ENCODE results near the gene RAP2C. TPM values are rescaled to one million over a fixed set of nuclear protein-coding genes. Genes with fewer than 3 reads are reported as not detected.

Gene RAP2C
- polyA plus RNA-seq, 1 donor (not counting 4 experiments of a cell fraction or from before 2014, with no cell fraction given): 15.1 TPM

DNA sequence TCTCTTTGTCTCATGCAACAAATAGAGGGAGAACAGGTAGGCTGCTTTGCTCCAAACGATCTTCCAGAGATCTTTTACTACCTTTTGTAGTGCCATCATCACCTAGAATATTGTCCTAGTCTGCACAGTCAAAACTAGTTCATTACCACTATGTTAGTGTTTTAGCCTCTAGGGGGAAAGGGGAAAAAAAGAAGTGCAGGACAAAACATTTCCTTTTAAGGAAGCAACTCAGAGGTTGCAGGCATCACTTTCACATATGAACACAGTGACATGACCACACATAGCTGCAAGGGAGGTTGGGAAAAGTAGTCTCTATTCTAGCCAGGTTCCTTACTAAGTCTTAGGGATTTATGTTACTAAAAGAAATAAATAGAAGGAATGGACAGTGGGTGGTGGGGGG lies 39.3 kb upstream of the RAP2C start:
- H2AFZ ChIP-seq (ENCODE audit: control insufficient read depth, low read length): no peak overlapping the region
- H3K4me3 ChIP-seq (ENCODE audit: control insufficient read depth in 2 of 3, extremely low read depth in 1 of 3, insufficient read depth in 2 of 3, low read depth in 1 of 3, low read length in 3 of 3): no peak overlapping the region
- FAIRE-seq: no peak
- H3K36me3 ChIP-seq (ENCODE audit: control insufficient read depth in 2 of 2, extremely low read depth in 1 of 2, insufficient read depth in 2 of 2, low read length in 2 of 2): no peaks in the 10 kb centered on the region
- TF ChIP-seq, protein P1, sequence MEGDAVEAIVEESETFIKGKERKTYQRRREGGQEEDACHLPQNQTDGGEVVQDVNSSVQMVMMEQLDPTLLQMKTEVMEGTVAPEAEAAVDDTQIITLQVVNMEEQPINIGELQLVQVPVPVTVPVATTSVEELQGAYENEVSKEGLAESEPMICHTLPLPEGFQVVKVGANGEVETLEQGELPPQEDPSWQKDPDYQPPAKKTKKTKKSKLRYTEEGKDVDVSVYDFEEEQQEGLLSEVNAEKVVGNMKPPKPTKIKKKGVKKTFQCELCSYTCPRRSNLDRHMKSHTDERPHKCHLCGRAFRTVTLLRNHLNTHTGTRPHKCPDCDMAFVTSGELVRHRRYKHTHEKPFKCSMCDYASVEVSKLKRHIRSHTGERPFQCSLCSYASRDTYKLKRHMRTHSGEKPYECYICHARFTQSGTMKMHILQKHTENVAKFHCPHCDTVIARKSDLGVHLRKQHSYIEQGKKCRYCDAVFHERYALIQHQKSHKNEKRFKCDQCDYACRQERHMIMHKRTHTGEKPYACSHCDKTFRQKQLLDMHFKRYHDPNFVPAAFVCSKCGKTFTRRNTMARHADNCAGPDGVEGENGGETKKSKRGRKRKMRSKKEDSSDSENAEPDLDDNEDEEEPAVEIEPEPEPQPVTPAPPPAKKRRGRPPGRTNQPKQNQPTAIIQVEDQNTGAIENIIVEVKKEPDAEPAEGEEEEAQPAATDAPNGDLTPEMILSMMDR (optimal IDR thresholded peaks at IDR 0.05 in 1 of 3, IDR thresholded peaks at IDR 0.05 in 1 of 3, conservative IDR thresholded peaks at IDR 0.05 in 1 of 3; ENCODE audit: extremely low read depth in 1 of 3, insufficient read depth in 2 of 3, low read length in 3 of 3): no peak
- no peak for TF ChIP-seq EZH2 (IDR thresholded peaks at IDR 0.05; ENCODE audit: low read length)
- no peaks in the 10 kb centered on the region for H3K9me3 ChIP-seq (ENCODE audit: control insufficient read depth, low read depth, low read length)
- no peaks in the 10 kb centered on the region for H3K9me1 ChIP-seq (ENCODE audit: control insufficient read depth, extremely low read depth, insufficient read depth, low read length)
- no peak for DNase-seq (ENCODE audit: low read depth, low spot score)
- no peaks in the 10 kb centered on the region for H4K20me1 ChIP-seq (ENCODE audit: control insufficient read depth, extremely low read depth, insufficient read depth, low read length)
- no peak overlapping the region for H3K4me2 ChIP-seq (ENCODE audit: control insufficient read depth, extremely low read depth, insufficient read depth, low read depth, low read length)
- no peaks in the 10 kb centered on the region for H3K79me2 ChIP-seq (ENCODE audit: control insufficient read depth, insufficient read depth, low read length)
- H3K27me3 ChIP-seq (ENCODE audit: control insufficient read depth, extremely low read depth, insufficient read depth, low read length): no peaks in the 10 kb centered on the region
- dilution Hi-C loops (cut with MboI; ENCODE audit: extremely low pct_ligation_motif_present, low sequenced_read_pairs): no loop called here
- H3K9ac ChIP-seq (ENCODE audit: control insufficient read depth, extremely low read depth, insufficient read depth, low read length): no peak overlapping the region
- H3K4me1 ChIP-seq (ENCODE audit: control insufficient read depth, extremely low read depth, insufficient read depth, low read length): no peaks in the 10 kb centered on the region
- H3K27ac ChIP-seq (ENCODE audit: control insufficient read depth, insufficient read depth, low read length): no peak overlapping the region

DNA sequence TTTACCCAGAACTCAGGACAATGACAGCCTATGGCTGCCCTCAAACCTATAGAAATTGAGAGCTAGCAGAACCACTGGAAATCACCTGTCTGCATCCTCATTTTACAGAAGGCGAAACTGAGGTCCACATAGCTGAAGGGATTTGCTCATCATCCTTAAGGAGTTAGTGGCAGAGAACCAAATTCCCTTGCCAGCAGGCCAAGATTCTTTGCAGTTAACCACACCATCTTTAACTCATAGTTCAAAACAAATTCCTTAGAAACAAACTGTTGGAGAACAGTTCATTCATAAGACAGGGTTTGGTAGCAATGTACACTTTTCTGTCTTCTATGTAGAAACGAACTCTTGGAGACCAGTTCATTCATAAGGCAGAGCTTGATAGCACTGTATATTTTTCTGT lies 37.9 kb upstream of the RAP2C start:
- H3K4me3 ChIP-seq (ENCODE audit: control insufficient read depth in 2 of 3, extremely low read depth in 1 of 3, insufficient read depth in 2 of 3, low read depth in 1 of 3, low read length in 3 of 3): no peak overlapping the region
- no peak overlapping the region for H3K4me2 ChIP-seq (ENCODE audit: control insufficient read depth, extremely low read depth, insufficient read depth, low read depth, low read length)
- H2AFZ ChIP-seq (ENCODE audit: control insufficient read depth, low read length): no peak overlapping the region
- H3K4me1 ChIP-seq (ENCODE audit: control insufficient read depth, extremely low read depth, insufficient read depth, low read length): no peaks in the 10 kb centered on the region
- no peaks in the 10 kb centered on the region for H3K9me1 ChIP-seq (ENCODE audit: control insufficient read depth, extremely low read depth, insufficient read depth, low read length)
- no peak overlapping the region for H3K27ac ChIP-seq (ENCODE audit: control insufficient read depth, insufficient read depth, low read length)
- H4K20me1 ChIP-seq (ENCODE audit: control insufficient read depth, extremely low read depth, insufficient read depth, low read length): no peaks in the 10 kb centered on the region
- no peaks in the 10 kb centered on the region for H3K79me2 ChIP-seq (ENCODE audit: control insufficient read depth, insufficient read depth, low read length)
- H3K9me3 ChIP-seq (ENCODE audit: control insufficient read depth, low read depth, low read length): peaks cover 1% of the 10 kb centered on the region
- H3K36me3 ChIP-seq (ENCODE audit: control insufficient read depth in 2 of 2, extremely low read depth in 1 of 2, insufficient read depth in 2 of 2, low read length in 2 of 2): no peaks in the 10 kb centered on the region
- TF ChIP-seq EZH2 (IDR thresholded peaks at IDR 0.05; ENCODE audit: low read length): no peak
- TF ChIP-seq, protein P1 (optimal IDR thresholded peaks at IDR 0.05 in 1 of 3, IDR thresholded peaks at IDR 0.05 in 1 of 3, conservative IDR thresholded peaks at IDR 0.05 in 1 of 3; ENCODE audit: extremely low read depth in 1 of 3, insufficient read depth in 2 of 3, low read length in 3 of 3): no peak
- FAIRE-seq: no peak
- dilution Hi-C loops (cut with MboI; ENCODE audit: extremely low pct_ligation_motif_present, low sequenced_read_pairs): no loop called here
- H3K9ac ChIP-seq (ENCODE audit: control insufficient read depth, extremely low read depth, insufficient read depth, low read length): no peak overlapping the region
- no peak for DNase-seq (ENCODE audit: low read depth, low spot score)
- H3K27me3 ChIP-seq (ENCODE audit: control insufficient read depth, extremely low read depth, insufficient read depth, low read length): no peaks in the 10 kb centered on the region
